SH-SY5Y (cell line): ENCODE data around the gene RGS2.

Experiments used
- GATA2 ChIP-seq: IDR thresholded peaks from 2 replicates; pipeline ENCODE4 v1.6.1; 2011; ENCODE audit warnings: mild to moderate bottlenecking, low read depth, low read length
- GATA3 ChIP-seq: IDR thresholded peaks from 2 replicates; pipeline ENCODE4 v1.6.1; 2011; ENCODE audit warnings: low read depth, mild to moderate bottlenecking, low read length, moderate library complexity

DNA sequence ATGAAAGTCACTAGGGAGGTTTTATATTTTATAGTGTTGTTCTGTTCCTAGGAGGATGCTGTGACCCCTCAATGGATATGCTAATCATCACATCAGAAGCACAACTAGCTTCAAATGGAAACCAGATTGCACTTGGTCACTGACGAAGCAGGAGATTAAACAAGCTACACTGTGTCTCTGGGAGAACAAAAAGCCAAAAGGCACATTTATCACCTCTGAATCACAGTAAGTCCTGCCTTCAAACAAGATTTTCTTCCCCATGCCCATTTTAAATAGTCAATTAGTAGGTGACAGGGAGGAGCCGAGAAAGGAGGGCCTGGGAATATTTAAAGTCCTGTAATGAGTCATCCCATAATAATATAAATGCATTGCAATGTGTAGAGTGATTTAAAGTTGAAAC lies 38.1 kb downstream of the RGS2 start:
- TF ChIP-seq GATA2: peak; percentile 90
- peak; percentile 80 for TF ChIP-seq GATA3
